GM18907 (cell line): ENCODE measurements around the gene SPEN.

Experiments used
- ATAC-seq: cut with Tn5 transposase; IDR thresholded peaks from one replicate; pipeline ENCODE4 v1.9.1; 2021; ENCODE audit warnings: mild to moderate bottlenecking, moderate library complexity; ENCODE audit not compliant: unreplicated experiment

Gene SPEN

DNA sequence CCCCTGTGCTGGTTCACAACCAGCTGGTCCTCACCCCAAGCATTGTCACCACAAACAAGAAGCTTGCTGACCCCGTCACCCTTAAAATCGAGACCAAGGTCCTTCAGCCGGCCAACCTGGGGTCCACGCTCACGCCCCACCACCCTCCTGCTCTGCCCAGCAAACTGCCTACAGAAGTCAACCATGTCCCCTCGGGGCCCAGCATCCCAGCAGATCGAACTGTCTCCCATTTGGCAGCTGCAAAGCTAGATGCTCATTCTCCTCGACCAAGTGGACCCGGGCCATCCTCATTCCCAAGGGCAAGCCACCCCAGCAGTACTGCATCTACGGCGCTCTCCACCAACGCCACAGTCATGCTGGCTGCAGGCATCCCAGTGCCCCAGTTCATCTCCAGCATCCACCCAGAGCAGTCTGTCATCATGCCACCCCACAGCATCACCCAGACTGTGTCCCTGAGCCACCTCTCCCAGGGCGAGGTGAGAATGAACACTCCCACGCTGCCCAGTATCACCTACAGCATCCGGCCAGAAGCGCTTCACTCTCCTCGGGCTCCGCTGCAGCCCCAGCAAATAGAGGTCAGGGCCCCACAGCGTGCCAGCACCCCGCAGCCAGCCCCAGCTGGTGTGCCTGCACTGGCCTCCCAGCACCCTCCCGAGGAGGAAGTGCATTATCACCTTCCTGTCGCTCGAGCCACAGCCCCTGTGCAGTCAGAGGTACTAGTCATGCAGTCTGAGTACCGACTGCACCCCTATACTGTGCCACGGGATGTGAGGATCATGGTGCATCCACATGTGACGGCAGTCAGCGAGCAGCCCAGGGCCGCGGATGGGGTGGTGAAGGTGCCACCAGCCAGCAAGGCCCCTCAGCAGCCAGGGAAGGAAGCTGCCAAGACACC lies 87.8 kb downstream of the SPEN start:
- ATAC-seq: no peak

DNA sequence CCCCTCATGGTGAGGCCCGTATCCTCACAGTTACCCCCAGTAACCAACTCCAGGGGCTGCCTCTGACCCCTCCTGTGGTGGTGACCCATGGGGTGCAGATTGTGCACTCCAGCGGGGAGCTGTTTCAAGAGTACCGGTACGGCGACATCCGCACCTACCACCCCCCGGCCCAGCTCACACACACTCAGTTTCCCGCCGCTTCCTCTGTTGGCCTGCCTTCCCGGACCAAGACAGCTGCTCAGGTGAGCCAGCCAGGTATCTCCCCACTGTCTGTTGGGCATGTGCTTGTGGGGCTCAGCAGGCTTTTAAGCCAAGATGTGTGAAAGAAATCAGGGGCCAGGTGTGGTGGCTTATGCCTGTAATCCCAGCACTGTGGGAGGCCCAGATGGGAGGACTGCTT lies 88.5 kb downstream of the SPEN start:
- no peak for ATAC-seq

DNA sequence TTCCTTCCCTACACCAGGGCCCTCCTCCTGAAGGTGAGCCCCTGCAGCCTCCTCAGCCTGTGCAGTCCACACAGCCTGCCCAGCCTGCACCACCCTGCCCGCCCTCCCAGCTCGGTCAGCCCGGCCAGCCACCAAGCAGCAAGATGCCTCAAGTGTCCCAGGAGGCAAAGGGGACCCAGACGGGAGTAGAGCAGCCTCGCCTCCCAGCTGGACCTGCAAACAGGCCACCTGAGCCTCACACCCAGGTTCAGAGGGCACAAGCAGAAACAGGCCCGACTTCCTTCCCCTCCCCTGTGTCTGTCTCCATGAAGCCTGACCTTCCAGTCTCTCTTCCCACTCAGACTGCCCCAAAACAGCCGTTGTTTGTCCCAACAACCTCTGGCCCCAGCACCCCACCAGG lies 89.6 kb downstream of the SPEN start:
- ATAC-seq: no peak

DNA sequence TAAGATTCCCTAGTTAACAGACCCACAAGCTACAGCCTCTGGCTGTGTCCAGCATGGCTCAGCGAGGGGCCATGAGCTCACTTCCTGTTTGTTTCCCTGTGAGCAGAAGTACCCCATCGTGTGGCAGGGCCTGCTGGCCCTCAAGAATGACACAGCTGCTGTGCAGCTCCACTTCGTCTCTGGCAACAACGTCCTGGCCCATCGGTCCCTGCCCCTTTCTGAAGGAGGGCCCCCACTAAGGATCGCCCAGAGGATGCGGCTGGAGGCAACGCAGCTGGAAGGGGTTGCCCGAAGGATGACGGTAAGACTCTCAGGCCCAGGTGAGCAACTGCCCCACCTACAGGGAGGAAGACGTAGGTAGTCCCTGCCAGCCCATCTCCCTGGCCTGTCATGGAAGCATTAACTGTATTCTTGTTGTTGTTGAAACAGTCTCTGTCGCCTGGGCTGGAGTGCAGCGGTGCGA lies 90.2 kb downstream of the SPEN start:
- ATAC-seq: no peak

DNA sequence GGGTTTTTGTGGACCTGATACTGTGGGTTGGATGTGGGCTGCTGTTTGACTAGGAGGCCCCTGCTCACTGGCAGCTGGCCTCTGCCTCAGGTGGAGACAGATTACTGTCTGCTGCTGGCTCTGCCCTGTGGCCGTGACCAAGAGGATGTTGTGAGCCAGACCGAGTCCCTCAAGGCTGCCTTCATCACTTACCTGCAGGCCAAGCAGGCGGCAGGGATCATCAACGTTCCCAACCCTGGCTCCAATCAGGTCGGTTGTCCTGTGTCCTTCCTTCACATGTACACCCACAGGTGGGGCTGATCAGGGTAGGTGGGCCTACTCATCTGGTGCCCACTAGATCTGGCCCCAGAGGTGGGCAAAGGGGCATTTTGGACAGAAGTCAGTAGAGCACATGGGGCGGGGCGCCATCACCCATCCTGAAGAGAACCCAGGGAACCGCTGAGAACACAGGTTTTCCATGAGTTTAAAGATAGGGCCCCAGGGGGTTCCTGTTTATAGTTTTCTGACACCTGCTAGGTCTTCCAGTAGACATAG lies 91.2 kb downstream of the SPEN start:
- ATAC-seq: no peak

DNA sequence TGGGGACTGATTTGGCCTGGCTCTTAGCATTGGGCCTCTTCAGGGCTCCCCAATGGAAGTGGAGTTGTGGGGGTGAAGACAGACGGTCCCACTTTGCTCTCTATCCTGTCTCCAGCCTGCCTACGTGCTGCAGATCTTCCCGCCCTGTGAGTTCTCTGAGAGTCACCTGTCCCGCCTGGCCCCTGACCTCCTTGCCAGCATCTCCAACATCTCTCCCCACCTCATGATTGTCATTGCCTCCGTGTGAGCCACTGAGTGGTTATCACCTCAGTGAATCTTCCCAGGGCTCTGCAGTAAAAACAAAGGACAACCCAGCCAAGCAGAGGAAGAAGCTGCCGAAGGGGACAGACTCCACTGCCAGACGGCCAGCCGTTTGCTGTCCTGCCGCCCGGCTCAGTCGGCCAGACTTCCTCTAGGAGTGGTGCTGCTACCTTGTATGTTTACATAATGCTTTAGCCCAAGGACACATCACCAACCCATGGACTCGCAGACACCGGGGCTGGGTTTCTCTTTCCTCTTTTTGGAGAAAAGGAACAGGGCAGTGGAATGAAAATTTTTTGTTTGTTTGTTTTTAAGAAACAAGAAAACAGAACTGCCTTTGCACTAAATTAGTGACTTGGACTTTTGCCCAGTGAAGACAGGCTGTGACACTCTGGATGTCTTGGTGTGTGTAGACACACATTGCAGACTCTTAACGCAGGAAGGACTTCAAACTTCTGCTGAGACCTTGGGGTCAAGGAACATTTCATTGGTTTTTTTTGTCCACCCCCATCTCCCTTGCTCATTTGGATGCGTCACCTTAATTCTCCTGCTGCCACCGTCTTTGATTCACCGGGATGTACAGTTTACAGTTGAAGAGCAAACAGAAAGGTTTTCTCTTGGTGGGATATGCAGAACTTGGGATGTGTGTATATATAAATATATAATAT lies 91.9 kb downstream of the SPEN start:
- no peak for ATAC-seq

DNA sequence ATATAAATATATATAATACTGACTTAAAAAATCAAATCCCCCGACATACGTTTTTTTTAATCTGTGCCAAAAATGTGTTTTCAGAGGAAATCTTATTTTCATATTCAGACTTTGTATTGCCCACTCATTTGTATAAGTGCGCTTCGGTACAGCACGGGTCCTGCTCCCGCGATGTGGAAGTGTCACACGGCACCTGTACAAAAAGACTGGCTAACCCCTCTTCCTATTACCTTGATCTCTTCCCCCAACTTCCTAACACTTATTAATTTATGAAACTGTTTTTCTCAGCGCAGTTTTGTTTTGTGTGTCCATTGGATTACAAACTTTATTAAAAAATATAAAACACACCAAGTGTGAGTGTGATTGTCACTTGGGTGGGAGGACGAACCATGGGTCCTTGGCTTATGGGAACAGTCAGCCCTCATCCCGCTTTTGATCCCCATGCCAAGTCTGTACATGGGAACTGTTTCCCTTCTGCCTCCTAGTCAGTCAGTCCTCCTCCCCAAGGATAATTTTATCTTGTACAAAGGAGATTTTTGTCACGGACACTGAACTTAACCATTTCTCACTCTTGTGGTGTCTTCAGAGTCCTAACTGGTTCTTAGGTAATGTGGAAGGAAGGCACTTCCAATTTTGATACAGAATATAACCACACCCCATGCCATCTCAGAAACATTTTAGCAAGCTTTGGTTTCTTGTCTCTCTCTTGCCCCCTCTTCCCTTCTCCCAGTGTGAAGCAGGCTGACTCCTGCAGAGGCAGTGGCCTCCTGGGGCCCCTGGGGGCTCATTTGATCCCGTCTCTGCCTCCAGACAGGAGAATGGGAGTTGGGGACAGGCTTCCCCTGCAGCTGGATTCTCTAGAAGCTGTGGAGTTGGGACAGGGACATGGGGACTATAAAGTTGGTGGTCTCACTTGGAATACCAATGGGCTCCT lies 92.9 kb downstream of the SPEN start:
- no peak for ATAC-seq

DNA sequence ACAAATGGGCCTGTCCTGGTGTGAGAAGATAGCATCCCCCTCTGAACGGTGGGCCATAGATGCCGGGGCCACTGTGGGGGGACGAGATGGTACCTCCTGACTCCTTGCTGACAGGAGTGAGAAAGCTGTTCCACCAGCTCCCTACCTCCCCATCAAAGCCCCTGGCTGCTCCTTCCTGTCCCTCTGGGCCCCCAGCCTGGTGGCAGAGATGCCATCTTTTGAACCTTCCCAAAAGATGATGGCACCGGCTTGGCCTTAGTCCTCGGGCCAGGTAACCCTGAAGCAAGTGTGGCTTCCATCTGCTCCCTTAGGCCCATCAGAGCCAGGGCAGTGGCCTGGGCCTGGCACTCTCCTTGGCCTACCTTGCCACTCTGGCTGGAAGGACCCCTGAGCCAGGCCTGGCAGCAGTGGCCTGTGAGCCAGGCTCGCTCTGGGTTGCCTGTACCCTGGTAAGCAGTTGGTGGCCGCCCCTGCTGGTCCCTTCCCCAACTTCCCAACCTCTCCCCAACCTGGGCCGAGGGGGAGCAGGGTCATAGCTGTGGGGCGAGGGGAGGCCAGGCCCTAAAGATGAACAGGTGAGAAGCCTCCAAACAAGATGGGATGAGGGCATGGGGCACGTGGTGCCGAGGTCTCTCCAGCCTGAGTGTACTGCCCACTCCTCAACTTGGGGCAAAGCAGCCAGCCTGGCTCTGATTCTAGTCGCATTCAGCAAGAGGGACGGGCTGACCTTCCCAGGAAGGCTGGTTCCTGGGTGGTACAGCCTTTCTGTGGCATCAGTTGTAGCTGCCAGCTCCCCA lies 93.7 kb downstream of the SPEN start:
- no peak for ATAC-seq

DNA sequence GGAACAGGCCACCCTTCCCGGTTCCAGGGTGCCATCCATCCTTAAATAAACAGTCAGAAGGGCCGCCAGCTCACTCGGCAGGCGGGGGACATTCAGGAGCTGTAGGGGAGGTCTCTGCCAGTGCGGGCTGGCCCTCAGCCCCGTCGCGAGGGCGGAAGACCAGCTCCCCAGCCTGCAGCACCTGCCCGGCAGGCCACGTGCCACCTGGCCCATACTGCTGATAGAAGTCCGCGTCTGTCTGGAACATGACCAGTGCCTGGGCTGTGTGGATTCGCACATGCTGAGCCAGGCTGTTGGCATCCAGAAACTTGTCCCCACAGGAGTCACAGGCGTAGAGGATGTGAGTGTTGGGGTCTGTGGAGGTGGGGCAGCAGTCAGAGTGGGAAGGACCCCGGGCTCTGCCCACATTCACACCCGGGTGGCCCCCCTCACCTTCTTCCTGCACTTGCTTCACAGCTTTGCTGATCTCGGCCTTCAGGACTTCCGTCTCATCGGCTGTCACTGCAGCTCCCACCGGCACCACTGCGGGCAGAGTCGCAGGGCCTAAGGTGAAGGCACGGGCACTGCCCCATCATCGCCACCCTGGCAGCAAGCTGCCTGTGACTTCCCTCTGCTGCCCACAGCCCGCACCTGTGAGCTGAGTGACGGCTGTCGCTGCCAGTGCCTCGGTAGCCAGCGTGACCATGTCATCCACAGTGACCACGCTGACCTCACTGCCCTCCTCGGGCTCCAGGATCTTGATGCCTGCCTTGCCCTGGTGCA lies 94.6 kb downstream of the SPEN start:
- ATAC-seq: no peak

DNA sequence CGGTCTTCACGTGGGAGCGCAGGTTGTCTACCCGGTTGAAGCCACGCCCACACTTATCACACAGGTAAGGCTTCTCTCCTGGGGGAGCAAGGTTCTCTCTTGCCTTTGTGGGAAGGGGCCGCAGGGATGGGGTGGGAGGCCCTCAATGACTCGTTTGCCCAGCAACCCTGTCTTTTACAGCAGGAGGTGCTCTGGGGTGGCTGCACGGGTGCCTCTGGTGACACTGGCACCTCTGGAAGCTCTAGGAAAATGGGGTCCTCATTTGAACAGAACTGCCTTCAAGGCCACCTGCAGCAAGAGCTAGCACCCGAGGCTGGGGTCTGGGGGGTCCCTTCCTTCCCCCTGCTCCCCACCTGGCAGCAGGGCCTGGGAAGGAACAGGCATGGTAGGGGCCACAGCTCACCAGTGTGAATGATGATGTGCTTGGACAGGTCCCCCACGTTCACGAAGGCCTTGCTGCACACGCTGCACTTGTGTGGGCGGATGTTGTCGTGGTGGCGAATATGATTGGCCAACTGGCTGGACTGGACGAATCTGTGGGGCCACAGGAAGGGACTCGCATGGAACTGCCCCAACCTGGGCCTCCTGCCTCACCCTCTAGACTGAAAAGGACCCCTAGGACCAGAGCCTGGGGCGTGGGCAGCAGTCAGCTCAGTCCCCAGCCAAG lies 95.3 kb downstream of the SPEN start:
- ATAC-seq: no peak

DNA sequence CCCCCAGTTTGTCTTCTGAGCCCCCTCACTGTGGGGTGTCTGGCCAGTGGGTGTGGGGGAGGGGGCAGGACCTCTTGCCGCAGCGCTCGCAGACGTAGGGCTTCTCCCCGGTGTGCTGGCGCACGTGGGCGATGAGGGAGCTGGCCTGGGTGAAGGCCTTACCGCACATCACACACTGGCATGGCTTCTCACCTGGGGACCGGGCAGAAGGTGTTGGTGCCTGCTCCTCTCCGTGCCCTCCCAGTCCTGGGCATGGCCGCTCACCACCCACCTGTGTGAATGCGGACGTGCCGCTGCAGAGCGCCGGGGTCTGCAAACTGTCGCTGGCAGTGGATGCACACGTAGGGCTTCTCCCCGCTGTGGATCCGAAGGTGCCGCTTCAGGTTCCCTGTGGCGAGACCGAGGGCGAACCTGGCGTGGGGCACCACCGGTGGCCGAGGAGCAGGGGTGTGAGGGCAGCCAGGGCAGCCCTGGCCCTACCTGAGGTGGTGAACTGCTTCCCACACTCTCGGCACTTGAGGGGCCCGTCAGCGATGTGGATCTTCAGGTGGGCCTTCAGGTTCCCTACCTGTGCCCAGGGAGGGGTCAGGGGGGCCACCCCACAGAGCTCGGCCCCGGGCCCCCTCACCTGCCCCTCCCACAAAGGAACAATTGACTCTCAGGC lies 96.0 kb downstream of the SPEN start:
- no peak for ATAC-seq

DNA sequence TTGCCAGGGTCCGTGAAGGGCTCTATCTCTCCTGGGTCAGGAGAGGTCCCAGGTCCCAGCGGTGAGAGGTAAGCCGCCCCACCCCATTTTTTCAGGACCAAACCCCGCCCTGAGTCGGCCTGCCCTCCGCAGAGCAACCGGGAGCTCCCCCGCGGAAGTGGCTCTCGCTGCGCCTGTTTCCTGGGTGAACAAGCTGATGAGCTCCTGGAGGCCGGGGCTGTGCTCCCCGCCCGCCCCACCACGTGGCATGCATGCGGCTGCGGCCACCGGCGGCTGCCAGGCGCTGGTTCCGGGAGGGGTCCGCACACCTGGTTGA lies 96.4 kb downstream of the SPEN start:
- ATAC-seq: no peak

DNA sequence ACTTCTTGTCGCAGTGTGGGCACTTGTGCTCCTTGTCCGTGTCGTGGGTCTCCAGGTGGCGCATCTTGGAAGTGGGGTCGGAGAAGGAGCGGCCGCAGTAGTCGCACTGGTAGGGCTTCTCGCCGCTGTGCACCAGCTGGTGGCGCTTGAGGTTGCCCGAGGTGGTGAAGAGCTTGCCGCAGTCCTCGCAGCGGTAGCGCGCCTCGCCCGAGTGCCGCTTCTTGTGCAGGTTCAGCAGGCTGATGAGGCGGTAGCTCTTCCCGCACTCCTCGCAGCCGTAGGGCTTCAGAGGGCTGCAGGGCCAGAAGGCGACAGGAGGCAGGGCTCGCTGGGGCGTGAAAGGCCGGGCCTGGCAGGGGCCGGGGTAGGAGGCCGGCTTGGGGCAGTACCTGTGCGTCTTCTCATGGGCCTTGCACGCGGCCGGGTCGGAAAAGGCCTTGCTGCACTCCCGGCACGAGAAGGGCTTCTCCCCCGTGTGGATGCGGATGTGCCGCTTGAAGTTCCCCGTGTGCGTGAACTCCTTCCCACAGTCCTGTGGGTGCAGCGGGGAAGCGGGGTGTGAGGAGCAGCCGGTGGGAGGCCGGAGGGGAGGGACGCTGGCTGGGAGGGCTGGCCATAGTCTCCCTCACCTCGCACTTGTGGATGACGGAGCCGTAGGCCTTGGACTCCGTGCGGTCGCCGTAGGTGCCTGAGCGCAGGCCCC lies 97.0 kb downstream of the SPEN start:
- no peak for ATAC-seq

DNA sequence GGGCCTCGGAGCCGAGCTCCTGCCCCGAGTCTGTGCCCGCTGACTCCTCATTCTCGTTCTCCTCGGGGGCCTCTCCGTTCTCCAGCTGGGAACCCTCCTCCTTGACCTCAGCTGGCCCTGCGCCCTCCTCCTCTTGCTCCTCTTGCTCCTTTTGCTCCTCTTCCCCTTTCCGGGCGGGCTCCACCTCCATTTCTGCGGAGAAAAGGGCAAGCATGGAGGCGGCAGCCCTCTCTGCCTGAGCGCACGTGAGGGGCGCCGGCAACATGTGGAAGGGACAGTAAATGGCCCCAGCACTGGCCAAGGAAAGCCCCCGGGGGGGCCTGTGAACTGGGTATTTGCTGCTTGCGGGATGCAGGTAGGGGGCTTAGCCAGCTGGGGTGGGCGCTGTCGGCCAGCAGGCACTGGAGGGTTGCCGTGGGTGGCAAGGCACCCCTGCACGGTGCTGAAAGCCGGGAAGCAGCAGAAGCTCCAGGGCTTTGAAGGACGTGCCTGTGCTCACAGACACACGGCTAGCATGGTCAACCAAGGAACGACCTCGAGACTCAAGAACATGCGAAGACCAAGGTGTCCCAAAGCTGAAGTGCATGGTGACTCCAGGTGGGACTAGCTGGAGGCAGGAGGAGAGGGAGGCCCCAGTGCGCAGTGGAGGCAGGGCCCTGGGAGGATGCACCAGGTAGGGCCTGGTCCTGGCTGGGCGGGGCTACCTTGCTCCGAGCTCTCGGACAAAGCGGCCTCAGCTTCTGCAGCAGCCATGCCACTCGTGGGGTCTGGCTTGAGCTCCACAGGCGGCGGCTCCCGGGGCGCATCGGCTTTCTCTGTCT lies 97.7 kb downstream of the SPEN start:
- no peak for ATAC-seq

DNA sequence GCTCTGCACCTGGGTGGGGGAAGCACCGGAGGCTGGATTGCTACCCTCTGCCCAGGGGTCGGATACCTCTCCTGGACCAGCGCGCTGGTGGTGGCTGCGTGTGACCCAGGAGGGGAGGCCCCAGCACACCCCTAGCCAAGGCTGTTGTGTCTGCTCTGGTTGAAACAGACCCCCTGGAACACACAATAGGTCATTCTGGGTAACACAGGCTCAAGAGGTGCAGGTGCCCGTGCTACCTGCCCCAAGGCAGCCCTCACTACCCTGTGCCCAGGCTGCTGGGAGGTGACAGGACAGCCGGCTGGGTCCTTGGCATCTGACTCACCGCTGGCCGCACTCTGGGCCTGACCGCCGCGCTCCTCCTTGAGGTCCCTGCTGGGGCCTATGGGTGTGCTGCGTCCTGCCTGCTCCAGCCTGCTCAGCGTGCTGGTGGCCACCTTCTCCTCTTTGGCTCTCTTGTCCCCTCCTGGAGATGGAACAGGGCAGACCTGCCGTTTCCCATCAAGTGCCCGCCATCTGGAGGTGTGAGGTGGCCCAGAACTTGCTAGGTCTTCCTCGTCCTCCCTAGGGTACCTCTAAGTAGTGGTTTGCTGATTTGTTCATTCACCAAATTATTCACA lies 98.4 kb downstream of the SPEN start:
- no peak for ATAC-seq
